Stimulated activated naive CD8-positive, alpha-beta T cell treated with anti-CD3 and anti-CD28 coated beads, Interleukin-15, Interleukin-2, amounts not matched to agents 100 U/mL and 50 U/mL, for 24 hours (primary cell): Measurements from ENCODE around the gene MB.

Experiments used
- ATAC-seq: fragments of 150-1000 bp; cut with Tn5 transposase; one replicate; pipeline ENCODE4 v1.10.0; 2021
- DNase-seq: peaks from one replicate; pipeline ENCODE4 v3.0.0; 2021

Gene MB

GRCh38 chr22:35615156-35615555 lies 2.0 kb downstream of the MB start:
- ATAC-seq = no peak
- DNase-seq = no peak

GRCh38 chr22:35614404-35614803 lies 2.7 kb downstream of the MB start:
- no peak for ATAC-seq

GRCh38 chr22:35612903-35613302 lies 4.2 kb downstream of the MB start:
- ATAC-seq (no peak), DNase-seq (no peak)

More at GRCh38 chr22:35614404-35614803, 2.7 kb downstream of the MB start:
- DNase-seq = no peak

GRCh38 chr22:35611891-35612576 lies 5.1 kb downstream of the MB start:
- DNase-seq (no peak), ATAC-seq (peak; percentile 65)

- DNase-seq (no peak), ATAC-seq (peak; percentile 62)
These were observed 5.8 kb downstream of the MB start for GRCh38 chr22:35611200-35611890.

GRCh38 chr22:35610741-35611140 lies 6.4 kb downstream of the MB start:
- DNase-seq (no peak), ATAC-seq (no peak)

GRCh38 chr22:35609761-35610160 lies 7.4 kb downstream of the MB start:
- ATAC-seq (no peak), DNase-seq (no peak)

- ATAC-seq (no peak), DNase-seq (no peak)
These were observed 7.9 kb downstream of the MB start for GRCh38 chr22:35609261-35609660.

GRCh38 chr22:35608088-35608487 lies 9.0 kb downstream of the MB start:
- no peak for DNase-seq
- no peak for ATAC-seq

GRCh38 chr22:35606916-35607315 lies 10.2 kb downstream of the MB start:
- DNase-seq = no peak
- ATAC-seq = no peak

- ATAC-seq = no peak
- no peak for DNase-seq
These were observed 11.2 kb downstream of the MB start for GRCh38 chr22:35605851-35606481.

- no peak for DNase-seq
- ATAC-seq = no peak
These were observed 11.8 kb downstream of the MB start for GRCh38 chr22:35605369-35605680.

- peak; percentile 89 for ATAC-seq
- peak; percentile 43 for DNase-seq
These were observed 12.3 kb downstream of the MB start for GRCh38 chr22:35604621-35605368.

GRCh38 chr22:35601743-35602615 lies 15.2 kb downstream of the MB start:
- DNase-seq (no peak), ATAC-seq (no peak)

- no peak for DNase-seq
- no peak for ATAC-seq
These were observed 16.0 kb downstream of the MB start for GRCh38 chr22:35601013-35601580.

GRCh38 chr22:35600476-35600875 lies 16.7 kb downstream of the MB start:
- DNase-seq (no peak), ATAC-seq (no peak)

- DNase-seq = no peak
- ATAC-seq = no peak
These were observed 17.8 kb downstream of the MB start for GRCh38 chr22:35599364-35599763.

- no peak for DNase-seq
- ATAC-seq = no peak
These were observed 18.8 kb downstream of the MB start for GRCh38 chr22:35598396-35598710.

- no peak for ATAC-seq
- DNase-seq = no peak
These were observed 19.3 kb downstream of the MB start for GRCh38 chr22:35597692-35598395.

GRCh38 chr22:35596821-35597220 lies 20.3 kb downstream of the MB start:
- no peak for ATAC-seq

GRCh38 chr22:35594686-35595085 lies 22.4 kb downstream of the MB start:
- no peak for DNase-seq
- no peak for ATAC-seq

More at GRCh38 chr22:35596821-35597220, 20.3 kb downstream of the MB start:
- DNase-seq = no peak
